GM19351 (cell line): ENCODE measurements around the gene PFKL.
"Not testable (repeated sequence)": the region's sequence is repeated elsewhere in the genome, so short reads cannot be mapped to it uniquely, and the experiment has no call there.

Source experiments
- ATAC-seq: cut with Tn5 transposase; IDR thresholded peaks from one replicate; pipeline ENCODE4 v1.9.1; 2021; ENCODE audit warnings: mild to moderate bottlenecking, moderate library complexity; ENCODE audit not compliant: unreplicated experiment

The PFKL gene

GRCh38 chr21:44337941-44338895 lies 38.4 kb downstream of the PFKL start:
- no peak for ATAC-seq

GRCh38 chr21:44338971-44339910 lies 39.4 kb downstream of the PFKL start, which contains the start of gene CFAP410:
Gene CFAP410 (minus strand): TSS chr21:44339390. CDS start chr21:44339194, 196 bp downstream.
- ATAC-seq = peak; percentile 92

- ATAC-seq = not testable (repeated sequence)
These were observed 42.0 kb downstream of the PFKL start for GRCh38 chr21:44341726-44342458.

GRCh38 chr21:44342981-44343380 lies 43.1 kb downstream of the PFKL start:
- ATAC-seq = not testable (repeated sequence)

GRCh38 chr21:44344541-44345183 lies 44.8 kb downstream of the PFKL start:
- ATAC-seq = no peak

- no peak for ATAC-seq
These were observed 45.6 kb downstream of the PFKL start for GRCh38 chr21:44345495-44345894.

GRCh38 chr21:44347911-44348451 lies 48.1 kb downstream of the PFKL start:
- no peak for ATAC-seq

- ATAC-seq = no peak
These were observed 49.0 kb downstream of the PFKL start for GRCh38 chr21:44348861-44349260.

GRCh38 chr21:44349416-44349846 lies 49.6 kb downstream of the PFKL start:
- no peak for ATAC-seq

GRCh38 chr21:44349847-44350772 lies 50.3 kb downstream of the PFKL start:
- no peak for ATAC-seq

GRCh38 chr21:44350773-44351481 lies 51.1 kb downstream of the PFKL start:
- no peak for ATAC-seq

GRCh38 chr21:44351535-44352252 lies 51.8 kb downstream of the PFKL start:
- no peak for ATAC-seq

- no peak for ATAC-seq
These were observed 52.5 kb downstream of the PFKL start for GRCh38 chr21:44352253-44352860.

- no peak for ATAC-seq
These were observed 53.5 kb downstream of the PFKL start, which contains the start of gene TRPM2 for GRCh38 chr21:44353191-44353970. Gene TRPM2 (plus strand): TSS chr21:44353621. CDS start chr21:44353701, 80 bp downstream.

GRCh38 chr21:44354001-44354405 lies 54.1 kb downstream of the PFKL start:
- no peak for ATAC-seq
